ENCODE measurements around the gene KIF6. TPM values are rescaled to one million over a fixed set of nuclear protein-coding genes. Genes with fewer than 3 reads are reported as not detected.

The KIF6 gene
- total and polyA plus RNA-seq, 2 of the 8 experiments (the other 6 are each of a cell fraction or from before 2014, with no cell fraction given) = 0.53 to 0.65 TPM

DNA sequence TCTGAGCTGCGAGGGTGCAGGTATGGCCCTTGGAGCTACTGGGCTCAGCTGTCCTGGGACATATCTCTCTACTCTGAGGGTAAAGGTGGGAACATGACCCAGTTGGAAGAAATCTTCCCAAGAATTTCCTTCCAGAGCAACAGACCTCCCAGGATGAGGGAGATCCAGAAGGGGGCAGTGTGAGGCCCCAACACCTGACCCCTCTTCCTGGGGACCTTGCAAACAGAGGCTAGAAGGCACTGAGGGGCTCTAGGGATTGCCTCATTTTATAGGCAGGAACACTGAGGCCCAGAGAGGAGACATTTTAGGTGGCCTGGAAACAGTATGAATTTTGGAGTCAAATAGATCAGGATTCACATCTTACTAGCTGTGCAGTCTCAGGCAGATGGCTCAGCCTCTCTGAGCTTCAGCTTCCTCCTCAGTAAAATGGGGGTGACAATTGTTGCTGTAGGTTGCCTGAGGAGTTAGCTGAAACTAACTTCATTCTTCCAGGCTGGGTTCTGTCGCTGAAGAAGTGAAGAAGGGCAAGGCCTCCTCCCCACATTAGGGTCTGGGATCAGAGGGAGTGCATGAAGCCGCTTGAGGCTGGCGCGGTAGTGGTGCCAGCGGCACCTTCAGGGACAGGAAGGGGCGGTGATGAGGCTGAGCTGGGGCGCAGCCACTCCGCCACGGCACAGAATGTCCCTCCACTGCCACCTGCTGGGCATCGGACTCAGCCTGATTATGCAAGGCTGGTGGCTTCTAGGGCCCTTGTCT lies 422.4 kb downstream of the KIF6 start:
- H2BK12ac ChIP-seq (ENCODE audit: low read depth, low read length) = no peak overlapping the region; the same call in 1 of the 2 replicates
- ChIA-PET CTCF (ENCODE audit: partially characterized antibody) (interaction anchor here (0.6 to 47.4 kb wide), 51 partner anchors 7 to 548 kb away, joined by 3 to 1738 read pairs (median 5); partner anchors contain the start of genes KCNK16, KCNK17, KCNK5 and SAYSD1), POLR2A (ENCODE audit: partially characterized antibody) (interaction anchor here (0.8 to 4.0 kb wide), 6 partner anchors 68 to 136 kb away, joined by 3 to 23 read pairs (median 4); partner anchors contain the start of gene KCNK5)
- no peaks in the 10 kb centered on the region for H3K23me2 ChIP-seq (ENCODE audit: low read depth, low read length)
- H2BK20ac ChIP-seq (ENCODE audit: low read length) = peak overlapping the region; percentile 77; the same call in 1 of the 2 replicates
- no peak overlapping the region for H3K4me3 ChIP-seq (ENCODE audit: extremely low read depth in 1 of 4, insufficient read depth in 2 of 4, low read depth in 3 of 4, low read length in 4 of 4)
- H3K9ac ChIP-seq (replicated peaks in 1 of 4; ENCODE audit: extremely low read depth in 1 of 4, low read depth in 3 of 4, low read length in 3 of 4) = no peak overlapping the region
- FAIRE-seq = peak; percentile 69
- DNase-seq (ENCODE audit: low read depth in 1 of 2, low spot score in 2 of 2) = peak; percentile 73 to 97
- peaks cover 0 to 4% (median under 1%) of the 10 kb centered on the region in 4 experiments; a peak in 2 of 7 replicates for H3K4me1 ChIP-seq (replicated peaks in 1 of 4; ENCODE audit: control insufficient read depth in 3 of 4, insufficient read depth in 4 of 4, low read length in 3 of 4)
- no peaks in the 10 kb centered on the region for H4K20me1 ChIP-seq (replicated peaks in 1 of 2; ENCODE audit: control insufficient read depth in 1 of 2, insufficient read depth in 2 of 2, low read length in 2 of 2)
- H3K79me1 ChIP-seq (ENCODE audit: low read depth, low read length) = no peaks in the 10 kb centered on the region
- H3K14ac ChIP-seq (ENCODE audit: insufficient read length) = no peak overlapping the region
- peak overlapping the region; percentile 1 for H4K91ac ChIP-seq (replicated peaks; ENCODE audit: insufficient read length, low read length)
- 13% methylated on average over 11 of the region's 11 CpGs; no CpG with 5 or more reads in 1 of the 2 experiments for WGBS, 2 experiments (ENCODE audit: extremely low coverage in 1 of 2, insufficient coverage in 1 of 2, insufficient read length in 1 of 2, insufficient replicate concordance in 2 of 2, low coverage in 1 of 2, low lambda C conversion rate in 2 of 2, missing lambda C conversion rate in 1 of 2)
- H2BK15ac ChIP-seq (ENCODE audit: low read length) = peak overlapping the region; percentile 96
- no peaks in the 10 kb centered on the region for H3K9me3 ChIP-seq (ENCODE audit: insufficient read depth in 2 of 2, low read depth in 1 of 2, low read length in 1 of 2)
- no peaks in the 10 kb centered on the region for H3K36me3 ChIP-seq (ENCODE audit: control insufficient read depth in 2 of 4, insufficient read depth in 4 of 4, low read length in 3 of 4)
- no peak overlapping the region for H4K5ac ChIP-seq (ENCODE audit: insufficient read length, low read depth, low read length)
- peak overlapping the region; percentile 19 for H2BK120ac ChIP-seq (replicated peaks; ENCODE audit: low read depth, low read length)
- H2BK5ac ChIP-seq (ENCODE audit: low read depth, low read length) = 0 out of 2 replicates have a peak overlapping the region, but pooled peaks have one; percentile 72
- H3K23ac ChIP-seq (ENCODE audit: insufficient read length) = no peak overlapping the region
- no peaks in the 10 kb centered on the region; a peak in 1 of 7 replicates for H3K27me3 ChIP-seq (replicated peaks in 1 of 4; ENCODE audit: control insufficient read depth in 3 of 4, extremely low read depth in 1 of 4, insufficient read depth in 3 of 4, low read length in 3 of 4)
- peak overlapping the region; percentile 26; the same call in 1 of the 2 replicates for H2AFZ ChIP-seq (ENCODE audit: low read length)
- peak overlapping the region in 1 of 2 experiments; percentile 35; a peak in 1 of 4 replicates for H3K4me2 ChIP-seq (ENCODE audit: insufficient read depth in 1 of 2, low read depth in 2 of 2, low read length in 2 of 2)
- 0 out of 2 replicates have a peak overlapping the region, but pooled peaks have one; percentile 4 for H3K18ac ChIP-seq (ENCODE audit: extremely low read depth, low read length)
- no peaks in the 10 kb centered on the region for H3K79me2 ChIP-seq (ENCODE audit: control insufficient read depth in 1 of 2, insufficient read depth in 2 of 2, low read length in 2 of 2)
- no peak overlapping the region for H3K27ac ChIP-seq (ENCODE audit: low read depth, low read length)
- H2AK5ac ChIP-seq (ENCODE audit: low read depth, low read length) = no peak overlapping the region
- H3K4ac ChIP-seq (replicated peaks; ENCODE audit: insufficient read length, low read depth, low read length) = no peak overlapping the region
- no peak overlapping the region for H3K56ac ChIP-seq (replicated peaks; ENCODE audit: insufficient read length, low read depth, low read length)
- no peak overlapping the region for H4K8ac ChIP-seq (ENCODE audit: extremely low read depth, insufficient read depth, low read length)
- TF ChIP-seq, protein P1, sequence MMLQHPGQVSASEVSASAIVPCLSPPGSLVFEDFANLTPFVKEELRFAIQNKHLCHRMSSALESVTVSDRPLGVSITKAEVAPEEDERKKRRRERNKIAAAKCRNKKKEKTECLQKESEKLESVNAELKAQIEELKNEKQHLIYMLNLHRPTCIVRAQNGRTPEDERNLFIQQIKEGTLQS (IDR thresholded peaks at IDR 0.05; ENCODE audit: insufficient read depth, low read depth, low read length) = no peak
- TF ChIP-seq SIN3A (conservative IDR thresholded peaks at IDR 0.05 in 1 of 2, IDR thresholded peaks at IDR 0.05 in 1 of 2; ENCODE audit: low read depth in 1 of 2, low read length in 2 of 2) (peak in 1 of 2 experiments; percentile 75; a peak in 1 of 4 replicates), RAD21 (IDR thresholded peaks at IDR 0.05 in 1 of 2, conservative IDR thresholded peaks at IDR 0.05 in 1 of 2; ENCODE audit: low read depth in 2 of 2, low read length in 2 of 2) (peak; percentile 96 to 98), KDM5A (IDR thresholded peaks at IDR 0.05; ENCODE audit: low read length) (no peak), JUND (IDR thresholded peaks at IDR 0.05; ENCODE audit: low read length) (no peak)

Measured in H1 (cell line).